HepG2 (cell line): ENCODE results near the gene GPS1. TPM values are rescaled to one million over a fixed set of nuclear protein-coding genes. Genes with fewer than 3 reads are reported as not detected.

ENCODE experiments used
- FOXM1 ChIP-seq: sonication (generic); formaldehyde crosslinking; IDR thresholded peaks from 2 replicates; pipeline ENCODE4 v1.5.0; 2020; ENCODE audit warnings: missing genetic modification reagents
- KLF15 ChIP-seq: sonication (generic); formaldehyde crosslinking; IDR thresholded peaks from 2 replicates; pipeline ENCODE4 v1.8.1; 2023; ENCODE audit warnings: borderline replicate concordance, mild to moderate bottlenecking, inconsistent platforms, missing genetic modification reagents, mixed read lengths
- PCBP1 ChIP-seq: fragments of 200-400 bp; formaldehyde crosslinking; IDR thresholded peaks from 2 replicates; pipeline ENCODE4 v1.6.1; 2017; ENCODE audit warnings: mild to moderate bottlenecking, low read depth, low read length, borderline replicate concordance
- PCBP2 ChIP-seq: fragments of 200-400 bp; formaldehyde crosslinking; optimal IDR thresholded peaks from 2 replicates; pipeline ENCODE3; 2018; ENCODE audit warnings: low read length, low read depth; ENCODE audit not compliant: poor library complexity, severe bottlenecking
- SKI ChIP-seq: fragments of 450-650 bp; IDR thresholded peaks from one replicate; pipeline ENCODE4 v1.6.1; 2018; ENCODE audit warnings: mild to moderate bottlenecking; ENCODE audit not compliant: partially characterized antibody
- TBX2 ChIP-seq: sonication (generic); formaldehyde crosslinking; IDR thresholded peaks from 2 replicates; pipeline ENCODE4 v1.5.0; 2020; ENCODE audit warnings: missing genetic modification reagents, mild to moderate bottlenecking, borderline replicate concordance
- TFDP2 ChIP-seq: sonication (generic); formaldehyde crosslinking; IDR thresholded peaks from 2 replicates; pipeline ENCODE4 v1.4.0; 2020; ENCODE audit warnings: missing genetic modification reagents
- YEATS2 ChIP-seq: sonication (generic); formaldehyde crosslinking; IDR thresholded peaks from 2 replicates; pipeline ENCODE4 v1.4.0; 2020; ENCODE audit warnings: missing genetic modification reagents, borderline replicate concordance
- ZBTB25 ChIP-seq: IDR thresholded peaks from 2 replicates; pipeline ENCODE4 v1.6.1; 2018; ENCODE audit warnings: missing genetic modification reagents
- ZBTB7A ChIP-seq: sonication (generic); formaldehyde crosslinking; IDR thresholded peaks from 2 replicates; pipeline ENCODE4 v1.8.0; 2022; ENCODE audit warnings: mild to moderate bottlenecking, missing genetic modification reagents
- ZFP1 ChIP-seq: IDR thresholded peaks from 2 replicates; pipeline ENCODE4 v1.6.1; 2016
- ZFP82 ChIP-seq: sonication (generic); formaldehyde crosslinking; IDR thresholded peaks from 2 replicates; pipeline ENCODE4 v1.5.1; 2020; ENCODE audit warnings: mild to moderate bottlenecking, missing genetic modification reagents, borderline replicate concordance
- ZNF263 ChIP-seq: sonication (generic); formaldehyde crosslinking; IDR thresholded peaks from 2 replicates; pipeline ENCODE4 v1.4.0; 2020; ENCODE audit warnings: missing genetic modification reagents
- ZNF275 ChIP-seq: sonication (generic); formaldehyde crosslinking; IDR thresholded peaks from 2 replicates; pipeline ENCODE4 v1.8.0; 2022; ENCODE audit warnings: missing genetic modification reagents, mild to moderate bottlenecking, inconsistent platforms, borderline replicate concordance
- ZNF33A ChIP-seq: sonication (generic); formaldehyde crosslinking; IDR thresholded peaks from 2 replicates; pipeline ENCODE4 v1.5.1; 2020; ENCODE audit warnings: missing genetic modification reagents, mild to moderate bottlenecking, moderate library complexity, borderline replicate concordance
- ZNF34 ChIP-seq: sonication (generic); formaldehyde crosslinking; IDR thresholded peaks from 2 replicates; pipeline ENCODE4 v1.4.0; 2020; ENCODE audit warnings: mild to moderate bottlenecking, missing genetic modification reagents, borderline replicate concordance
- ZNF510 ChIP-seq: sonication (generic); formaldehyde crosslinking; IDR thresholded peaks from 2 replicates; pipeline ENCODE4 v1.4.0; 2020; ENCODE audit warnings: low read depth, mild to moderate bottlenecking, missing genetic modification reagents
- ZNF562 ChIP-seq: sonication (generic); formaldehyde crosslinking; IDR thresholded peaks from 2 replicates; pipeline ENCODE4 v1.8.0; 2022; ENCODE audit warnings: missing genetic modification reagents, borderline replicate concordance
- ZNF747 ChIP-seq: sonication (generic); formaldehyde crosslinking; IDR thresholded peaks from 2 replicates; pipeline ENCODE4 v1.8.1; 2023; ENCODE audit warnings: missing genetic modification reagents, mild to moderate bottlenecking, borderline replicate concordance
- ZNF768 ChIP-seq: sonication (generic); formaldehyde crosslinking; IDR thresholded peaks from 2 replicates; pipeline ENCODE4 v1.4.0; 2020; ENCODE audit warnings: missing genetic modification reagents
- ZNF83 ChIP-seq: sonication (generic); formaldehyde crosslinking; IDR thresholded peaks from 2 replicates; pipeline ENCODE4 v1.4.0; 2020; ENCODE audit warnings: missing genetic modification reagents, mild to moderate bottlenecking, borderline replicate concordance
- polyA plus RNA-seq, 8 experiments: library from polyadenylated mRNA; depleted of rRNA in 3 of 8; stranded (reverse) in 7 of 8; unstranded in 1 of 8; fragments of >200 nt; fragmentation: Illumina TruSeq in 4 of 8; extraction: Trizol in 4 of 8; gene quantifications; 2 replicates each; pipeline versions ENCODE4 v1.2.1 to v1.2.3, GENCODE V29; 2011 to 2016; ENCODE audit warnings: low read depth in 4 of 8, missing spikeins in 1 of 8, mixed read lengths in 1 of 8; ENCODE audit not compliant: insufficient read depth in 1 of 8
- total RNA-seq, 5 experiments: library from RNA; depleted of rRNA; stranded (reverse); fragments of >200 nt; fragmentation: Illumina TruSeq; extraction: Trizol; gene quantifications; 2 replicates each; pipeline ENCODE4 v1.2.3, GENCODE V29; 2016; ENCODE audit warnings: low read depth in 1 of 5
- TF ChIP-seq, protein P1 (sequence below): sonication (generic); formaldehyde crosslinking; IDR thresholded peaks from 2 replicates; pipeline ENCODE4 v1.4.0; 2020; ENCODE audit warnings: missing genetic modification reagents
- TF ChIP-seq, protein P2 (sequence below): IDR thresholded peaks from 2 replicates; pipeline ENCODE4 v1.6.1; 2012; ENCODE audit warnings: low read length, improper control_type of control experiment

GPS1 gene
- total and polyA plus RNA-seq, 2 of the 13 experiments (the other 11 are each of a cell fraction or from before 2014, with no cell fraction given), result 124 to 128 TPM

- TF ChIP-seq TFDP2 (CRISPR knock-in tag) (no peak), ZNF510 (CRISPR knock-in tag) (0 out of 2 replicates have a peak, but pooled peaks have one; percentile 53), ZNF34 (CRISPR knock-in tag) (no peak), TBX2 (CRISPR knock-in tag) (peak; percentile 51; the same call in 1 of the 2 replicates), SKI (no peak), ZNF83 (CRISPR knock-in tag) (no peak), ZNF263 (CRISPR knock-in tag) (no peak), KLF15 (CRISPR knock-in tag) (no peak; the same call in 1 of the 2 replicates), ZNF562 (no peak), PCBP1 (no peak), FOXM1 (CRISPR knock-in tag) (no peak), ZNF33A (CRISPR knock-in tag) (no peak), ZFP1 (CRISPR knock-in tag) (no peak), YEATS2 (no peak; the same call in 1 of the 2 replicates), PCBP2 (no peak), ZNF747 (CRISPR knock-in tag) (no peak), ZBTB7A (CRISPR knock-in tag) (peak; percentile 20; the same call in 1 of the 2 replicates), ZFP82 (no peak), ZNF768 (peak; percentile 50; the same call in 1 of the 2 replicates), ZNF275 (no peak), ZBTB25 (no peak)
- TF ChIP-seq, protein P1, sequence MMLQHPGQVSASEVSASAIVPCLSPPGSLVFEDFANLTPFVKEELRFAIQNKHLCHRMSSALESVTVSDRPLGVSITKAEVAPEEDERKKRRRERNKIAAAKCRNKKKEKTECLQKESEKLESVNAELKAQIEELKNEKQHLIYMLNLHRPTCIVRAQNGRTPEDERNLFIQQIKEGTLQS (CRISPR knock-in tag), result no peak
- TF ChIP-seq, protein P2, sequence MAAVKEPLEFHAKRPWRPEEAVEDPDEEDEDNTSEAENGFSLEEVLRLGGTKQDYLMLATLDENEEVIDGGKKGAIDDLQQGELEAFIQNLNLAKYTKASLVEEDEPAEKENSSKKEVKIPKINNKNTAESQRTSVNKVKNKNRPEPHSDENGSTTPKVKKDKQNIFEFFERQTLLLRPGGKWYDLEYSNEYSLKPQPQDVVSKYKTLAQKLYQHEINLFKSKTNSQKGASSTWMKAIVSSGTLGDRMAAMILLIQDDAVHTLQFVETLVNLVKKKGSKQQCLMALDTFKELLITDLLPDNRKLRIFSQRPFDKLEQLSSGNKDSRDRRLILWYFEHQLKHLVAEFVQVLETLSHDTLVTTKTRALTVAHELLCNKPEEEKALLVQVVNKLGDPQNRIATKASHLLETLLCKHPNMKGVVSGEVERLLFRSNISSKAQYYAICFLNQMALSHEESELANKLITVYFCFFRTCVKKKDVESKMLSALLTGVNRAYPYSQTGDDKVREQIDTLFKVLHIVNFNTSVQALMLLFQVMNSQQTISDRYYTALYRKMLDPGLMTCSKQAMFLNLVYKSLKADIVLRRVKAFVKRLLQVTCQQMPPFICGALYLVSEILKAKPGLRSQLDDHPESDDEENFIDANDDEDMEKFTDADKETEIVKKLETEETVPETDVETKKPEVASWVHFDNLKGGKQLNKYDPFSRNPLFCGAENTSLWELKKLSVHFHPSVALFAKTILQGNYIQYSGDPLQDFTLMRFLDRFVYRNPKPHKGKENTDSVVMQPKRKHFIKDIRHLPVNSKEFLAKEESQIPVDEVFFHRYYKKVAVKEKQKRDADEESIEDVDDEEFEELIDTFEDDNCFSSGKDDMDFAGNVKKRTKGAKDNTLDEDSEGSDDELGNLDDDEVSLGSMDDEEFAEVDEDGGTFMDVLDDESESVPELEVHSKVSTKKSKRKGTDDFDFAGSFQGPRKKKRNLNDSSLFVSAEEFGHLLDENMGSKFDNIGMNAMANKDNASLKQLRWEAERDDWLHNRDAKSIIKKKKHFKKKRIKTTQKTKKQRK, result no peak
These were observed 45.7 kb downstream of the GPS1 start (continued) for GRCh38 chr17:82097184-82097918.
